ENCODE measurements around the gene CACNA1G. TPM values are rescaled to one million over a fixed set of nuclear protein-coding genes. Genes with fewer than 3 reads are reported as not detected.

CACNA1G gene
- total and polyA plus RNA-seq, 2 donors (not counting 3 experiments of a cell fraction or from before 2014, with no cell fraction given), result not detected

DNA sequence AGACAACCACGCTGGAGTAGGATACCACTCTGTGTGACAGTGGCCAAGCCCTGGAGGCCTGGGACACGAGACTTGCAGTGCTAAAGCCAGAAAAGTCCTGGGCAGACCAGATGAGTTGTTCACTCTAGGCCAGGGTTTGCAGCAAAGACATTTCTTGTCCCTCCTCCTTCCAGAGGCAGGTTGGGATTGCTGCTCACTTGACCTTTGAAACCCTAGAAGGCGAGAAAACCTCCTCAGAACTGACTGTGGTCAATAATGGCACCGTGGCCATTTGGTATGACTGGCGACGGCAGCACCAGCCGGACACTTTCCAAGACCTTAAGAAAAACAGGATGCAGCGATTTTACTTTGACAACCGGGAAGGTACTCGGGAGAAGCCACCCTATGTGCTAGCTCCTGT is 37.7 kb upstream of the CACNA1G start:
- H3K9me3 ChIP-seq (replicated peaks; ENCODE audit: control insufficient read depth, insufficient read depth, low read length), result no peaks in the 10 kb centered on the region
- no peak overlapping the region for H3K4me2 ChIP-seq (ENCODE audit: insufficient read depth, low read length)
- CTCF ChIA-PET, result no interaction called here
- H2AFZ ChIP-seq (ENCODE audit: low read depth, low read length), result no peak overlapping the region
- POLR2A ChIA-PET, result no interaction called here
- H3K79me2 ChIP-seq (ENCODE audit: control insufficient read depth, insufficient read depth, low read length), result no peaks in the 10 kb centered on the region
- no peaks in the 10 kb centered on the region for H4K20me1 ChIP-seq (replicated peaks; ENCODE audit: control insufficient read depth, extremely low read depth, insufficient read depth, low read length)
- BruUV-seq (replicated peaks), result no TSS peak
- intact Hi-C loops (cut with micrococcal nuclease) (no loop called here), dilution Hi-C loops (cut with MboI; ENCODE audit: extremely low pct_ligation_motif_present, low sequenced_read_pairs) (no loop called here)
- no peak overlapping the region for H3K4me3 ChIP-seq (replicated peaks in 1 of 3; ENCODE audit: insufficient read depth in 1 of 3, low read depth in 1 of 3, low read length in 3 of 3)
- FAIRE-seq, result no peak
- H3K27me3 ChIP-seq (ENCODE audit: control insufficient read depth in 2 of 2, insufficient read depth in 2 of 2, low read length in 2 of 2), result no peaks in the 10 kb centered on the region
- no peak overlapping the region for H3K9ac ChIP-seq (replicated peaks; ENCODE audit: extremely low read depth, insufficient read depth, low read length)
- TF ChIP-seq GATA2 (IDR thresholded peaks at IDR 0.05; ENCODE audit: insufficient read depth, insufficient read length, low read depth, low read length), result no peak
- TF ChIP-seq POLR2A (IDR thresholded peaks at IDR 0.05; ENCODE audit: low read depth, low read length), result no peak
- no peak for TF ChIP-seq FOS (IDR thresholded peaks at IDR 0.05; ENCODE audit: borderline replicate concordance, insufficient read depth, low read length)
- TF ChIP-seq JUN (IDR thresholded peaks at IDR 0.05; ENCODE audit: borderline replicate concordance, insufficient read depth, insufficient read length, low read depth), result no peak
- TF ChIP-seq, protein P1, sequence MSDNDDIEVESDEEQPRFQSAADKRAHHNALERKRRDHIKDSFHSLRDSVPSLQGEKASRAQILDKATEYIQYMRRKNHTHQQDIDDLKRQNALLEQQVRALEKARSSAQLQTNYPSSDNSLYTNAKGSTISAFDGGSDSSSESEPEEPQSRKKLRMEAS (IDR thresholded peaks at IDR 0.05; ENCODE audit: insufficient read depth, insufficient read length), result no peak
- no peak for TF ChIP-seq EZH2 (IDR thresholded peaks at IDR 0.05; ENCODE audit: borderline replicate concordance, low read depth, low read length, severe bottlenecking)
- no peak for TF ChIP-seq POLR2AphosphoS5 (IDR thresholded peaks at IDR 0.05; ENCODE audit: insufficient read depth, low read depth, low read length)
- TF ChIP-seq MYC (IDR thresholded peaks at IDR 0.05; ENCODE audit: low read depth, low read length), result no peak
- TF ChIP-seq, protein P2, sequence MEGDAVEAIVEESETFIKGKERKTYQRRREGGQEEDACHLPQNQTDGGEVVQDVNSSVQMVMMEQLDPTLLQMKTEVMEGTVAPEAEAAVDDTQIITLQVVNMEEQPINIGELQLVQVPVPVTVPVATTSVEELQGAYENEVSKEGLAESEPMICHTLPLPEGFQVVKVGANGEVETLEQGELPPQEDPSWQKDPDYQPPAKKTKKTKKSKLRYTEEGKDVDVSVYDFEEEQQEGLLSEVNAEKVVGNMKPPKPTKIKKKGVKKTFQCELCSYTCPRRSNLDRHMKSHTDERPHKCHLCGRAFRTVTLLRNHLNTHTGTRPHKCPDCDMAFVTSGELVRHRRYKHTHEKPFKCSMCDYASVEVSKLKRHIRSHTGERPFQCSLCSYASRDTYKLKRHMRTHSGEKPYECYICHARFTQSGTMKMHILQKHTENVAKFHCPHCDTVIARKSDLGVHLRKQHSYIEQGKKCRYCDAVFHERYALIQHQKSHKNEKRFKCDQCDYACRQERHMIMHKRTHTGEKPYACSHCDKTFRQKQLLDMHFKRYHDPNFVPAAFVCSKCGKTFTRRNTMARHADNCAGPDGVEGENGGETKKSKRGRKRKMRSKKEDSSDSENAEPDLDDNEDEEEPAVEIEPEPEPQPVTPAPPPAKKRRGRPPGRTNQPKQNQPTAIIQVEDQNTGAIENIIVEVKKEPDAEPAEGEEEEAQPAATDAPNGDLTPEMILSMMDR (IDR thresholded peaks at IDR 0.05; ENCODE audit: extremely low read depth in 1 of 2, insufficient read depth in 1 of 2, low read depth in 1 of 2, low read length in 2 of 2), result no peak
- no peak overlapping the region for H3K27ac ChIP-seq (ENCODE audit: insufficient read depth, low read depth, low read length)
- H3K9me1 ChIP-seq (replicated peaks; ENCODE audit: control insufficient read depth, extremely low read depth, insufficient read depth, low read length), result no peaks in the 10 kb centered on the region
- no peaks in the 10 kb centered on the region for H3K36me3 ChIP-seq (ENCODE audit: control insufficient read depth in 2 of 2, extremely low read depth in 1 of 2, insufficient read depth in 2 of 2, low read length in 2 of 2)
- H3K4me1 ChIP-seq (ENCODE audit: control insufficient read depth, extremely low read depth, insufficient read depth, low read length), result peaks cover 5% of the 10 kb centered on the region
- no peak for DNase-seq (ENCODE audit: low read depth, low spot score)

Measured in endothelial cell of umbilical vein (primary cell).